GM19043 (cell line): ENCODE data around the gene COL15A1.
A peak's percentile ranks its signal among the peaks of the same experiment; 100 is the strongest.

Experiments used
- ATAC-seq: cut with Tn5 transposase; IDR thresholded peaks from one replicate; pipeline ENCODE4 v1.9.1; 2021; ENCODE audit warnings: low read depth; ENCODE audit not compliant: unreplicated experiment

Gene COL15A1

DNA sequence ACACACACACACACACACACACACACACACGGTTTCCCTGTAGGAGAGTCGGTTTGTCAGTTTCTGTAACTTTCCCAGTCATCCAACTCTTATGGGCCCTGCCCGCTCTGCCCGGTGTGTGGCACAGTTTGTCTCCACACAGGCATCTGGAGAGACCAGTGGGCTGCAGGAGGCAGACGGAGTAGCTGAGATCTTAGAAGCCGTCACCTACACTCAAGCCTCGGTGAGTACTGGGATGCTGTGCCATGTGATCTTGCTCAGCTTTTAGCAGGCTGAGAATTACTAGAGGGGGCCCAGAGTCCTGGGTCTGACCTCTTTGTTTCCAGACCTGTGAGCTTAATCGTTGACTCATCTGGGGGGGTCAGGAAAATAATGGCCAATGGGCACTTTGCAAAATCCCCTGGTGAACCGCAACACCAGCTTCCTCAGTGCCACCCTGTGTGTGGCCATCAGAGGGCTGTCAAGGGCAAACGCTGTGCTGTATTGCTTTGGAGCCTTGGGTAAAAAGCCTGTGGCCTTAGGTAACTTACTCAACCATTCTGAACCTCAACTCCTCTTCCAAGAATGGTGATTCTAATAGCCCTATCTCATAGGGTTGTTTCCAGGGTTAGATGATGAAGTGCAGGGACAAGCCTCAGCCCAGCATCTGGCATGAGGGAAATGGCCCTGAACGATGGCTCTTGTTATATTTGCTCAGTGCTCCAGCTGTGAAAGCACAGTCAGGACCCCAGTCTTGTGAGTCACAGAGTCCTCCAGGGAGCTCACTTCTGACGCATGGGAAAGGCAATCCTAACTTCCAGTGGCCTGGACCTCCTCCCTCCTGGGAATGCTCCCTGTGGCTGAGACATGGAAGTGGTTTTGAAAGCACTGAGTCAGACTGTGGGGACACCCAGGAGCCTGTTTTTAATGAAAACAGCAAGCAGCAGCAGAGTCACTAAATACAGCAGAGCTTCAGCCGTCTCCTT, 45.6 kb downstream of the COL15A1 start:
- no peak for ATAC-seq

DNA sequence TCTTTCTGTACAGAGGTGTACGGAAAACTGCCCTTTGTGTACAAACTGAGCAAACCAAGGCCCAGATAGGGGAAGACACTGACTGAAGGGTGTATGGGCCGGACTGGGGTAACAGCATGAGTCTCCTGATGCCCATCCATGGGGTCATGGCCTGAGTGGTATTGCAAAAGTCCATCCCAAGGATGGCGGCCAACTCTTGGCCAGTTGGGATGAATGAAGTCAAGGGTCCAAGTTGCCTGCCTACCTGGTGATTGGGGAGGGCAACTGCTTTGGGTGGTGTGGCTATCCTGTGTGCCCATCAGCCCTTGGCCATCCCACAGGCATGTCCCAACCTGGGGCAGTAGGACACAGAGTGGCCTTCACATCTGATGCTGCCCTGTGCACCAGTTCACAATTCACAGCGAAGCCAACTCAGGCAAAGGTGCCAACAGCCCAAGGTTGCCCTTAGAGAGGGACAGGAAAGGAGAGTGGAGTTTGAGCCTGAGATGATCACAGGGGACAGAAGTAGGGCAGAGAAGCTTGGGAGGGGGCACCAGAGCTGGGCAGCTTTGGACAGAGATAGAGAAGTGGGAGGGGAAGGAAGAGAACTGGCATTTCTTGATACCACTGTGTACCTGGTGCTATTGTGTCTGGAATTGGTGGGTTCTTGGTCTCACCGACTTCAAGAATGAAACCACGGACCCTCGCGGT, 46.6 kb downstream of the COL15A1 start:
- ATAC-seq = no peak

DNA sequence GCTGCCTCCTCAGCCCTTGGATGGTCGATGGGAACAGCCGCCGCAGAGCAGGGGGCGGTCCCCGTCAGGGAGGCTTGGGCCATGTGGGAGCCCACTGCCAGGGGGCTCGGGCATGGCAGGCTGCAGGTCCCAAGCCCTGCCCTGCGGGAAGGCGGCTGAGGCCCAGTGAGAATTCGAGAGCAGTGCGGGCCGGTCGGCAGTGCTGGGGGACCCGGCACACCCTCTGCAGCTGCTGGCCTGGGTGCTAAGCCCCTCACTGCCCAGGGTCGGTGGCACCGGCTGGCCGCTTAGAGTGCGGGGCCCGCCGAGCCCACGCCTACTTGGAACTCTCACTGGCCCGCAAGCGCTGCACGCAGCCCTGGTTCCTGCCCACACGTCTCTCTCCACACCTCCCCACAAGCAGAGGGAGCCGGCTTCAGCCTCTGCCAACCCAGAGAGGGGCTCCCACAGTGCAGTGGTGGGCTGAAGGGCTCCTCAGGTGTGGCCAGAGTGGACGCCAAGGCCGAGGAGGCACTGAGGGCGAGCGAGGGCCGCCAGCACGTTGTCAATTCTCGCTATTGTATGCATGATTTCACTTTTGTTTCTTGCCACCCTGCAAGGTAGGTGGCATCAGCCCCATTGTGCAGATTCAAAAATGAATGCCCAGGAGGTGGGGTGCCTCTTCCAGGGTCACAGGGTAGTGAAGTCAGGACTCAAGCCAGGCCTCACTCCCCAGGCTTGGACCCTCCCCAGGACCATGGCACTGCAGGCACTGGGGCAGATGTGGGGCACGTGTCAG, 48.6 kb downstream of the COL15A1 start:
- ATAC-seq = no peak

DNA sequence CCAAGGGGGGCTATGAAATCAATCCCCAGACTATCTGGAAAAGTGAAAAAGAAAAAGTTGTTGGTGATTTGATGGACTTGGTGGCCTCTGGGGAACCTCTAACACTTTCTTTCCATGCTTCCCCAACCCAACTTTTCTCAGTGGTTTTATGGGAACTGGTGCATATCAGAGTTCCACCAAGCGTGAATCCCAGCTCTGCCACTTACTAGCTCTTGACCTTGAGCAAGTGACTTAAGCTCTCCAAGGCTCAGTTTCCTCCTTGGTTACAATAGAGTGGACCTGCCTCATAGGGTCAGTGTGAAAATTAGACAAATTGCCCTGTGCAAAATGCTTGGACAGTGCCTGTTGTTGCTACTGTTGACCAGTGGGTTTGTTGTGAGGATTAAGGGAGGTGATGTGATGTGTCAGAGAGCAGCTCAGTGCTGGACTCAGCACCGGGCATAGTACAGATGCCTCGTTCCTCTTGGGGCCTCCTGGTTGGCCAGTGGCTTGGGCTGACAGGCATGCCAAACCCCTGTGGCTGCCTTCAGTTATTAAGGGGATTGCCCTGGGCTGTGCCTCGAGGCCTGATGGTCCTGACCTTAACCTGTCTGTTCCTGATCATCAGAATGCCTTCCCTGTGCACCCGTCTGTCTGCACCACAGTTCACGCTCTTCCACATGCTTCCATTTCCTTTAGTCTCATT, 49.3 kb downstream of the COL15A1 start:
- peak; percentile 22 for ATAC-seq

DNA sequence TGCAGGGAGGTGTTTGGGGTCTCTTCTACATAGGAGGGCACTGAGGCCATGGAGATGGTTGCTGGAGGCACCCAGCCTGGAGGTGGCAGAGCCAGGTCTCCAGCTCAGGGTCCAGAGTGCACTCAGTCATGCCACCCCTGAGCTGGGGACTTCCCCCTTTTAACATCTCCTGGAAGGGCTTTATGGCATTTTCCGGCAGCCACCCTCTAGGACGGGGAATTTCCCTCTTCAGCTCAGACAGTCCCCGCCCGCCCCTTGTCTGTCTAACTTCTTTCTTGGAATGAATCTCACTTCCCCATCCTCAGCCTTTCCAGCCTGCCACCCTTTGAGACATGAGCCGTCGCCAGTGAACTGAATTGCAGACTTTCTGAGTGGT, 49.9 kb downstream of the COL15A1 start:
- peak; percentile 87 for ATAC-seq

DNA sequence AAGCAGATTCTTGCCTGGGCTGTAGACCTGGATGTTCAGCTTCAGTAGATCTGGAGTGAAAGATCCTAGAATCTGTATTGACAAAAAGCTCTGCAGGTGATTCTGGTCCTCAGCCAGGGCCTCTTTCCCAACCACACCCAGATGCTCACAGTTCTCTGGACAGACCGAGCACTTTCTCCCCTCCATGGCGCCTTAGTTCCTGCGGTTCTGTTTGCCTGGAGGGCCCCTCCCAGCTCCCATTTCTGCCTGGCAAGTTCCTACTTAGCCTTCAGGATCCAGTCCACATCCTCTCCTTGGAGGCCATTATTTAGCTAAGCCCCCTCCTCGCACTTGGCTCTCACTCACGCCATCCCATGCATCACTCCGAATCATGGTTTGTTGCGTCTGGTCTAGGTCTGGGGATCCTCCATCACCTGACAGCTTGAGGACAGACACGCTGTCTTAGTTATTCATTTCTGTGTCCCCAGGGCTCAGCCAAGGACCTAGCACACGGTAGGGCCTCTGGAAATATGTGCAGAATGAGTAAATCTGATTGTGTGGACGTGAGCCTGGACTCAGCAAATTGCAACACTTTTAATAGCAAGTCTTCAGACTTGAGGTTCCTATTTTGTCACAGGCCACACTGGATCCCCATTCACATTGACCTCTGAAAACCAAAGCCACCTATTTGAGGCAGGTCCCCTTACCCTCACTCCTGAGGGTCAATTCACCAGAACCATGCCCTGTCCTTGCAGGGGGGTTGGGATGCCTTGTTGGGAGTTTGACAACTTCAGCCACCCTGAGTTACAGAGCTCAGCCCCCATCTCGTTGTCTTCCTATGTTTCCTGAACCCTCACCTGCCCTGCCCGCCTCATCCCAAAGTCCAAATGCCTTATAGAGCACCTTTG, 50.7 kb downstream of the COL15A1 start:
- ATAC-seq = no peak

DNA sequence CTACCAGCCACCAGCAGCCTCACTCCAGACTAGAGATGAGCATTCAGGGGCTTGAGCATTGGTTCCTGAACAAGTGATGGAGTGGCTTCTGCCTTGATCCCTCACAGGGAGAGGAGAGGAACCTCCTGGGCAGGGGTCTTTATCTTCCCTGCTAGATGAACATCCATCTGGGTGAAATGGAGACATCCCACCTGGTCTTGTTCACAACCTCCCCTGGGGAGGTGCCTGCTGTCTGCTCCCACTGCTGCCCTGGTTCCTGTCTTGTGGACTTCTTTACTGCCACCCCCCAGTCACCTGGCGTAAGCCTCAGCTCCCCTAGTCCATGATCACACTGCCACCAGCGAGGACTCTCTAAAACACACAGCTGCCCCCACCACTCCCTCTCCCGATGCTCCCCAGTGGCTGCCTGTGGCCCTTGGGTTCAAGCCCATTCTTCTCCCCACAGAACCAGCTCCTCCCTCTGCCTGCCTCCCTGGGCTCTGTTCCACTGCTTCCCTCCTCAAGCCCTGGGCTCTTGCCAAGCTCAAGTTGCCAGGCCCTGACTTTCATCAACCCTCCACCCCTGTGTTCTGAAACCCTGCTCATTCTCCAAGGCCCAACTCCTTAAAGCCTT, 51.5 kb downstream of the COL15A1 start:
- no peak for ATAC-seq

DNA sequence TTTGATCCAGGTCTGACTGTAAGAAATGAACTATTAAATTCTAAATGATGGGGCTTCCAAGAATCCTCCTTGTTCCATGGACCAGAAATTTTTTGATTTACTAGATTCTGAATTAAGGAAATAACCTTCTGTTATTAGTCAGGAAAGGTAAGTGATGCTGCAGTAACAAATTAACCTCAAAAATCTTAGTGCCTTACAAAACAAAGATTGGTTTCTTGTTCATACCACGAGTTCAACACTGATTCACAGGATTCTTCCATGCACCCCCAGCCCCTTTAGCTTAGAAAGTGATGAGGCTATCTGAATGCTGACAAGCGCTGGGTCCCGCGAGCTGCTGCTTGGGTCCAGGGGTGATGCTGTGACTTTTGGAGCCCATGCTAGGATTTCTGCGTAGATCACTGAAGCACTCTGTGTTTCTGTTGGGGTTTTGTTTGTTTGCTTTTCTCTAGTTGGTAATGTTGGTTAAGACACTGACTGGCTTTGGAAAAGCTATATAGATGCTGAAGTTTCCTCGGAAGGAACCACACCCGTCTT, 52.3 kb downstream of the COL15A1 start:
- no peak for ATAC-seq

DNA sequence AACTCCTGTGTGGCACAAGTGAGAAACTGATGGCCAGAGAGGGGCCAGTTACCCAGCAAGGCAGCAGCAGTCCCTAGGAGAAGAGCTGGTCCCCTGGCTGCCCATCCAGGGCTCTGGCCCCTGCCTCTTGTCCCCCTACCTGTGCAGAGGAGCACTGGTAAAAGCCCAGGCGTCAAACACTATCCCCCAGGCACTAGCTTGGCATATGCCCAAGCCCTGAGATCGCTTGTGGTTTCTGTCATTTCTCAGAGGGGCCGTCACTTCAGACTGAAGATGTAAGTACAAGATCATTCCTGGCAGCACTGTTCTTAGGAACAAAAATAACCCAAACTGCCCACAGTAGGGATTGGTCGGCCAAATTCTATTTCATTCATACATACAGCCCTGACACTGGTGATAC, 53.9 kb downstream of the COL15A1 start:
- ATAC-seq = no peak

DNA sequence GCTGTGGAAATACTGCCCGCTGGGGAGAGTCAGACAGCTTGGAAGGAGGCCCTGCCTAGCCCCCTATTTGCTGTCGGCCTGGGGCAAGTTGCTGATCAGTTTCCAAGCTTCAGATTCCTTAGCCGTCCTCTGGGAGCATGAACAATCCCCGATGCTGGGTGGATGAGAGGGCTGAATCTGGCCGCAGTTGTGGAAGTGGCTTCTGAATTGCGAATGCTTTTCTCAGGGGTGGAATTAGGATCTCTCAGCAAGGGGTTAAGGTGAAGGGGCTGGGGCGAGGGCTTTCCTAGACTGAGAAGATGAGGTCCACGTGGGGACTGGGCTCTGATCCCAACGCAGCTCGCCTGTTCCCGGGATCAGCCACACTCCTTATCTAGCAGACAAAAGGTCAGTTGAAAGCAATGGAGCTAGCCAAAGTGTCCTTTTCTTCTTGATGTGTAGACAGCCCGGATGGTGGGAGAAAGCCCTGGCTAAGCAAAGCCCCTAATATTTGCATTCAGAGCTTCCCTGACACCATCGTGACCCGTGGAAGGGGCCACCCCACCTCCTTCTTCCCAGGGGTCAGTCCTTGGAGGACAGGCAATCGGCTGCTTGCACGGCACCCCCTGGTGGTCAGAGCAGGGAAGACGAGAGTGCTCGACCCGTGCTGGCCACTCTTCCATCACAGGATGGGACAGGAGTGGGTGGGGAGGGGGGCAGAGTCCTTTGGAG, 54.9 kb downstream of the COL15A1 start:
- ATAC-seq = no peak

DNA sequence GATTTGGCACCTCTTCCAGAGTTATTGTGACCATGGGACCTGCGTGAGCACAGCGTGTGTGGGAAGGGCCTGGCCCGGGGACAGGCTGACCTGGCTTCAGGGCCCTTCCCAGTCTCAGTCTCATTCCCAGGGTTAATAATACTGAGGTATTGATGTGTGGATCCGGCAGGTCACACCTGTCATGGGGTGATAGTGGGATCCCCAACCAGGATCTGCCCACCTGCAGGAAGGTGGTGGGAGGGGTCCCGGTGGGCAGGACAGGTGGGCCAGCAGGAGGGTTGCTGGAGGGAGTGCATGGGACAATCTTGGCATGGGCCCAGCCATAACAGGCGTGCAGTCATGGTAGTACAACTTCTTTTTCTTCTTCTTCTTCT, 55.4 kb downstream of the COL15A1 start:
- no peak for ATAC-seq

DNA sequence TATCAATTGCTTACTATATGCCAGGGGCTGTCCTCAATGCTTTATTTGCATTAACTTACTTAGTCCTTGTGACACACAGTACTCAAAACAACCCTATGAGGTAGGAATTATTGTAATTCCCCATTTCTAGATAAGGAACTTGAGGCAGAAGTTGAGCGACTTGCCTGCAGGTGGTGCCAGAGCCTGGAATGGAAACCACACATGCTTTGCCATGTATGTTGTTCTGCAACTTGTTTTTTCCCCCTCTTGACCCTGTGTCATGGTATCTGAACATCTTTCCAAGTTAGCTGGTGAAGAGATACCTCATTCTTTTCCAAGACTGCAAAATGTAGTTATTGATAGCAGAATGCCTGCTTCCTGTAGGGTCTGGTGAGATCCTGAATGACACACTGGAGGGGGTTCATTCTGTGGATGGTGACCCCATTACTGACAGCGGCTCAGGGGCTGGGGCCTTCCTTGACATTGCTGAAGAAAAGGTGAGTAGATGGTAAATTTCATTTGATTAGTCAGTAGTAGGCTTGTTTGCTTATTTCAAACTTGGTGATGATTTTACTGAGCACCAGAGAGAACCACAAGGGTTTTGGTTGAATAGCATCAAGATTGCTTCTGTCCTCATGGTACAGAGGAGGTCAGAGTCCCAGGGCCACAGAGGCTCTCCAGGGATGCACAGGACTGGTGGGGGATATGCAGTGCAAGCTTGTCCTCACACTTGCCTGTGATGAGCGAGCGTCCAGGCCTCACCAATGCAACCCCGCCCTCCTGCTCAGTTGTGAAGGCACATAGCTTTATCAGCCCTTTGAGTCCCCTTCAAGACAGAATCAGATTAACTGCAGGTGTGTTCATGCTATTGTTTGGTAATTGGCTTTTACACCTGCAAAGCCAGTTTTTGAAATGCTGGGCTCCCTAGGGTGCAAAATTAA, 57.0 kb downstream of the COL15A1 start:
- ATAC-seq = peak; percentile 55

DNA sequence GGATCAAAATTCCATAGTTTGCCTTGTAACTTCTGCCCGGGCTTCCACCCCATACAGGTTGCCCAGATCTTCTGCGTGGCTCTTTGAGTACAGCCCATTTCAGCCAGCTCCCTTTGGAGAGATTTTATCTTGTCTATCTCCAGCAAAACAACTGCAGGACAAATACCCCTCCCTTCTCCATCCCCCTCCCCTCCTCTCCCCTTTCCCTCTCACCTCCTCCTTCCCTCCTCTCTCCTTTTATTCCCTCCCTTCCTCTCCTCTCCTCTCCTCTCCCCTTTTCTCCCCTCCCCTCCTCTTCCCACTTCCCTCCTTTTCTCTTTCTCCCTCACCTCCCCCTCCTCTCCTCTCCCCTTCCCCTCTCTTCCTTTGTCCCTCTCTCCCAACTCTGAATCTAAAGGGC, 58.2 kb downstream of the COL15A1 start:
- no peak for ATAC-seq

DNA sequence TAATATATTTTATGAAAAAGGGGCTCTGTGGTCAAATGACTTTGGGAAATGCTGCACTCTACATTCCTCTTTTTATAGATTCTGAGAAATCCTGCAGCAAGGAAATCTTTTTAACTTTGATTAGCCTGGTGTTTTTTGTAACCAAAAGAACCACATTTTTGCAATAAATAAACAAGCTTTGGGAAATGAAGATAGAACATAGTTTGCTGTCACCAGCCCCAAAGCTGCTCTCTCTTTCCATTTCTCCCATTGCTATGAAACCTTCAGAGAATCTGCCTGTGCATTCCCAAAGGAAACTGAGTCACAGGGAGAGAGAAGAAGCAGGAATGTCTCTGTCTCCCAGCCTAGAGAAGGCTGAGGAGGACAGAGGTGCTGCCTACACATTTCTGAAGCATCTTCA, 59.0 kb downstream of the COL15A1 start:
- ATAC-seq = no peak

DNA sequence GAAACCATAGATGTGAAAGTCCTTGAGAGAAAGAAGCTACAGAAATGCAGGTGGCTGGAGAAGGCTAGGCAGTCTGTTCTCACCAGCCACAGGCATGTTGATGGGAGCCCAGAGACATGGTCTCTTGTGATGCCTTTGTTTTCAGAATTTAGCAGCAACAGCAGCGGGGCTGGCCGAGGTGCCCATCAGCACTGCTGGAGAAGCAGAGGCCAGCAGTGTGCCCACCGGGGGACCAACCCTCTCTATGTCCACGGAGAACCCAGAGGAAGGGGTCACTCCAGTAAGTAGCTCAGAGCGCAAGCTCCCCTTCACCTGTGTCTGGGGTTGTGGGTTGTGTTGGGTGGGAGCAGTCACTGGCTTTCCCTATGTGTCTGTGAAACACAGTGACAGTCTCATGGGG, 59.6 kb downstream of the COL15A1 start:
- no peak for ATAC-seq

DNA sequence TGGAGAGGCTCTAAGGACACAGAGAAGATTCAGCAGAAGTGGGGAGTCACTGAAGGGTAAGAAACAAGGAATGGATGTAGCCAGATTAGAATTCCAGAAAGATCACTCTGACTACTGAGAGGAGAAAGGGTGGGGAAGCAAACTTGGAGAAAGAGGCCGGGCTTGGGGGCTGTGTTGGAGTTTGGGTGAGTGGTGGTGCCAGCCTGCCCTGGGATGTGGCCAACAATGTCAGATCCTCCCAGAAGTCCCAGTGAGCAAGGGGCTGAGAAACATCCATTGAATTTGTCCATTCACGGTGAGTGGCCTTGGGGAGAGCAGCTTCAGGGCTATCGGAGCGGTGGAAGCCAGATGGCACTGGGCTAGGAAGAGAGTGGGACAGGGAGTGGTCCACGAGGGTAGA, 60.4 kb downstream of the COL15A1 start:
- ATAC-seq = no peak

DNA sequence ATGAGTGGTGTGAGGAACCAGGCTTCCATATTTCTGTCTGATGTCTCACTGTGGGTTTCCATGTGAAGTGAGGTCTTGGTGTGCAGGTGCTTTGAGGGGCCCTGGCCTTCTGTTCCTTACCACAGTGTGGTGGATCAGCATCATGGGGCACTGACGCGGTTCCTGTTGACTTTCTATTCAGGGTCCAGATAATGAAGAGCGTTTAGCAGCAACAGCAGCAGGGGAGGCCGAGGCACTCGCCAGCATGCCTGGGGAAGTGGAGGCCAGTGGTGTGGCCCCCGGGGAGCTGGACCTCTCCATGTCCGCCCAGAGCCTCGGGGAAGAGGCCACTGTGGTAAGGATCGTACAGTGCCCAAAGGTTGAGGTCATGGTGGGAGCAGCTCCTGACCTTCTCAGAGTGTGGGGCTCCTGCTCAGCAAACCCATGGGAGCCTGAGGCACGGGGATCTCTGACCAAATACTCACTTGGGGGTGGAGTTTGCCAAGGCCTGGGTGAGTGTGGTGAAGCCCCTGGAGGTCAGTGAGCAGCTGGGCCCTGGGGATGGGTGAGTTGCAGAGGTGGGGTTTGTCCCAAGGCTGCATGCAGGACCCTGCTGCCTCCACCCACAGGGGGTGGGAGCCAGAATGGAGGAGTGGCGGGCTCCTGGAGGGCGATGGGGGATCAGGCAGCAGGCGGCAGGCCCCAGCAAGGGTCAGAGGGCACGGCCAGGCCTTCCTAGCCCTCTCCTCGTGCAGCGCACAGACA, 61.2 kb downstream of the COL15A1 start:
- no peak for ATAC-seq
